B cell (primary cell): Measurements from ENCODE around the gene PI4KB.

Experiments
- CTCF ChIP-seq: fragments of 200-600 bp; IDR thresholded peaks from one replicate; pipeline ENCODE4 v1.8.0; 2022; ENCODE audit warnings: antibody characterized with exemption, mild to moderate bottlenecking
- EZH2 ChIP-seq: IDR thresholded peaks from 2 replicates; pipeline ENCODE4 v1.6.1; 2012; ENCODE audit warnings: borderline replicate concordance, low read depth, mild to moderate bottlenecking, moderate library complexity, low read length; ENCODE audit not compliant: insufficient read depth, poor library complexity, severe bottlenecking

- TF ChIP-seq CTCF = no peak
- TF ChIP-seq EZH2 = no peak
Measured at GRCh38 chr1:151327223-151327902, at the start of gene PI4KB.
